ENCODE results near the gene DHPS.
A peak's percentile ranks its signal among the peaks of the same experiment; 100 is the strongest.
"Not testable (repeated sequence)": the region's sequence is repeated elsewhere in the genome, so short reads cannot be mapped to it uniquely, and the experiment has no call there.

Gene DHPS

GRCh38 chr19:12681074-12681987, at the start of gene DHPS:
Gene DHPS (minus strand): TSS chr19:12681880. CDS start chr19:12681766, 114 bp downstream.
- peak; percentile 96 for DNase-seq

GRCh38 chr19:12731337-12731736, 49.7 kb upstream of the DHPS start:
- no peak for DNase-seq

GRCh38 chr19:12730064-12730463, 48.4 kb upstream of the DHPS start:
- no peak for DNase-seq

- DNase-seq = no peak
These were observed 46.2 kb upstream of the DHPS start for GRCh38 chr19:12727745-12728433.

- DNase-seq = no peak
These were observed 45.3 kb upstream of the DHPS start for GRCh38 chr19:12726988-12727316.

GRCh38 chr19:12725612-12726011, 43.9 kb upstream of the DHPS start:
- not testable (repeated sequence) for DNase-seq

- peak; percentile 87 for DNase-seq
These were observed 42.2 kb upstream of the DHPS start, which contains the start of gene TNPO2 for GRCh38 chr19:12723641-12724426. Gene TNPO2 (minus strand): TSS chr19:12723932. CDS start chr19:12720977, 2,955 bp downstream.

GRCh38 chr19:12723381-12723640, 41.6 kb upstream of the DHPS start:
- DNase-seq = no peak

GRCh38 chr19:12722566-12723380, 41.1 kb upstream of the DHPS start:
- DNase-seq = peak; percentile 98

GRCh38 chr19:12721656-12722565, 40.2 kb upstream of the DHPS start:
- DNase-seq = peak; percentile 62

- DNase-seq = peak; percentile 44
These were observed 39.4 kb upstream of the DHPS start for GRCh38 chr19:12720851-12721655.

GRCh38 chr19:12720296-12720695, 38.6 kb upstream of the DHPS start:
- DNase-seq = no peak

GRCh38 chr19:12715929-12716328, 34.2 kb upstream of the DHPS start:
- no peak for DNase-seq

- no peak for DNase-seq
These were observed 33.4 kb upstream of the DHPS start for GRCh38 chr19:12715102-12715501.

GRCh38 chr19:12713304-12713703, 31.6 kb upstream of the DHPS start:
- not testable (repeated sequence) for DNase-seq

- DNase-seq = peak; percentile 13
These were observed 30.4 kb upstream of the DHPS start for GRCh38 chr19:12712077-12712476.

- DNase-seq = no peak
These were observed 29.5 kb upstream of the DHPS start for GRCh38 chr19:12711187-12711586.

GRCh38 chr19:12708641-12709040, 27.0 kb upstream of the DHPS start:
- DNase-seq = no peak

- no peak for DNase-seq
These were observed 24.6 kb upstream of the DHPS start for GRCh38 chr19:12706332-12706718.

- no peak for DNase-seq
These were observed 24.1 kb upstream of the DHPS start for GRCh38 chr19:12705654-12706331.
